PC-3 (cell line): ENCODE measurements around the gene DNM2. TPM values are rescaled to one million over a fixed set of nuclear protein-coding genes. Genes with fewer than 3 reads are reported as not detected.
A peak's percentile ranks its signal among the peaks of the same experiment; 100 is the strongest.

Experiments used
- ATAC-seq: fragments of 200-7000 bp; cut with Tn5 transposase; 2 replicates; pipeline ENCODE4 v1.9.1; 2020; ENCODE audit warnings: mild to moderate bottlenecking, moderate library complexity
- BruUV-seq: library from RNA; stranded (reverse); fragments of 400-500 nt; replicated peaks from 2 replicates; lab custom pipeline; 2021; lab: Mats Ljungman, UMichigan
- CTCF ChIA-PET: fragments of 300-600 bp; sonication (Branson Sonifier 250); formaldehyde crosslinking; loops from one replicate; lab custom pipeline; 2022; ENCODE audit warnings: antibody characterized with exemption; lab: Charles Lee
- POLR2A ChIA-PET: fragments of 300-600 bp; sonication (Branson Sonifier 250); formaldehyde crosslinking; loops from one replicate; lab custom pipeline; 2022; ENCODE audit warnings: antibody characterized with exemption; ENCODE audit not compliant: unreplicated experiment; lab: Charles Lee
- DNase-seq: peaks from one replicate; pipeline ENCODE4 v3.0.0-alpha.2; 2015
- H2AFZ ChIP-seq: fragments of 300-600 bp; sonication (generic); 2 replicates; pipeline ENCODE4 v1.6.0; 2016; ENCODE audit warnings: antibody characterized with exemption, low read length
- H3F3A ChIP-seq: fragments of 300-600 bp; sonication (generic); one replicate; pipeline ENCODE4 v1.6.0; 2017; ENCODE audit warnings: antibody characterized with exemption, low read length, control low read depth, mild to moderate bottlenecking; ENCODE audit not compliant: unreplicated experiment
- H3K27ac ChIP-seq: fragments of 300-600 bp; sonication (generic); 2 replicates; pipeline ENCODE4 v1.5.1; 2016; ENCODE audit warnings: mild to moderate bottlenecking, low read length
- H3K27me3 ChIP-seq: fragments of 300-600 bp; sonication (generic); 2 replicates; pipeline ENCODE4 v1.6.1; 2016; ENCODE audit warnings: low read length, mixed read lengths
- H3K36me3 ChIP-seq: fragments of 300-600 bp; sonication (generic); 2 replicates; pipeline ENCODE4 v1.6.1; 2016; ENCODE audit warnings: low read depth, mixed run types, low read length, mixed read lengths
- H3K4me1 ChIP-seq: fragments of 300-600 bp; sonication (generic); 2 replicates; pipeline ENCODE4 v1.5.1; 2016; ENCODE audit warnings: low read length; ENCODE audit not compliant: insufficient read depth
- H3K4me2 ChIP-seq: fragments of 300-600 bp; sonication (generic); 2 replicates; pipeline ENCODE4 v1.6.0; 2016; ENCODE audit warnings: low read length
- H3K4me3 ChIP-seq: fragments of 300-600 bp; sonication (generic); 2 replicates; pipeline ENCODE4 v1.5.1; 2016; ENCODE audit warnings: mild to moderate bottlenecking, low read length, mixed read lengths
- H3K79me2 ChIP-seq: fragments of 300-600 bp; sonication (generic); 2 replicates; pipeline ENCODE4 v1.6.1; 2017; ENCODE audit warnings: low read length, mixed read lengths
- H3K9ac ChIP-seq: fragments of 300-600 bp; sonication (generic); 2 replicates; pipeline ENCODE4 v1.6.0; 2016; ENCODE audit warnings: mild to moderate bottlenecking, low read length
- H3K9me2 ChIP-seq: fragments of 300-600 bp; sonication (generic); replicated peaks from 2 replicates; pipeline ENCODE4 v1.6.1; 2016; ENCODE audit warnings: mixed run types, low read length, mixed read lengths
- H3K9me3 ChIP-seq: fragments of 300-600 bp; sonication (generic); 2 replicates; pipeline ENCODE4 v1.6.1; 2016; ENCODE audit warnings: low read length, mixed read lengths
- H4K20me1 ChIP-seq: fragments of 300-600 bp; sonication (generic); 2 replicates; pipeline ENCODE4 v1.6.1; 2016; ENCODE audit warnings: low read length, mixed read lengths
- CTCF ChIP-seq: fragments of 300-600 bp; sonication (generic); conservative IDR thresholded peaks from 2 replicates; pipeline ENCODE4 v1.5.1; 2017; ENCODE audit warnings: antibody characterized with exemption, low read depth, mild to moderate bottlenecking, low read length
- EZH2 ChIP-seq: fragments of 300-600 bp; sonication (generic); IDR thresholded peaks from one replicate; pipeline ENCODE4 v1.6.1; 2017; ENCODE audit warnings: antibody characterized with exemption, mild to moderate bottlenecking, low read length; ENCODE audit not compliant: unreplicated experiment
- EZH2phosphoT487 ChIP-seq: fragments of 300-600 bp; sonication (generic); IDR thresholded peaks from 2 replicates; pipeline ENCODE4 v1.6.1; 2018; ENCODE audit warnings: mild to moderate bottlenecking, antibody characterized with exemption, low read length, borderline replicate concordance
- intact Hi-C: fragments of 100-400 bp; cut with micrococcal nuclease; formaldehyde crosslinking; loops from 2 replicates; pipeline ENCODE4 v1.9.0; 2023
- total RNA-seq: library from RNA; depleted of rRNA; stranded (reverse); fragments of >200 nt; gene quantifications from 2 replicates; pipeline ENCODE4 v1.2.3, GENCODE V29; 2014

DNM2 gene
- total RNA-seq, 1 experiment from 2014 or later: 150 TPM

DNA sequence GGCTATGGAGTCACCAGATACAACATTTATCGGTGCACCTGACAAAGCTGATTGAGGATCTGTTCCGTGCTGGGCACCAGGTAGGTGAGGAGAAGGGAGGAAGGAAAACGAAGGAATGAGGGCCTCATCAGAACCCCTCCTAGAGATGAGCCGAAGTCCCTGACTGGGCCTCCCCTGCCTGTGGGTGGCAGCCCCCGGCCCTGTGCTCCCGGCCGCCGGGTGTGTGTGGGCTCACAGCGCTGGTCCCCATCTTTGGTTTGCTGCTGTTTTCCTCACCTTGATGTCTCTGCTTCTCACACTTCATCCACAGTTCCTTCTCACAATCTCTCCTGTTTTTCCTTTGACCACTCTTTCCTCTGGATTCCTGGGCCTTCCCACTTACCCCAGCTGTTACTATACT lies 85.4 kb downstream of the DNM2 start:
- Histone ChIP-seq H3K4me3 (no peak overlapping the region), H2AFZ (no peak overlapping the region), H4K20me1 (no peaks in the 10 kb centered on the region), H3F3A (no peaks in the 10 kb centered on the region), H3K9me2 (no peaks in the 10 kb centered on the region), H3K9me3 (no peaks in the 10 kb centered on the region), H3K27ac (no peak overlapping the region), H3K27me3 (no peaks in the 10 kb centered on the region), H3K36me3 (peaks cover 50% of the 10 kb centered on the region), H3K4me2 (no peak overlapping the region), H3K9ac (no peak overlapping the region), H3K4me1 (no peaks in the 10 kb centered on the region), H3K79me2 (no peaks in the 10 kb centered on the region)
- ATAC-seq (no peak), DNase-seq (no peak)
- TF ChIP-seq CTCF (no peak), EZH2 (no peak), EZH2phosphoT487 (no peak)
- no TSS peak for BruUV-seq
- intact Hi-C loops: no loop called here
- POLR2A ChIA-PET: no interaction called here
- CTCF ChIA-PET: no interaction called here

DNA sequence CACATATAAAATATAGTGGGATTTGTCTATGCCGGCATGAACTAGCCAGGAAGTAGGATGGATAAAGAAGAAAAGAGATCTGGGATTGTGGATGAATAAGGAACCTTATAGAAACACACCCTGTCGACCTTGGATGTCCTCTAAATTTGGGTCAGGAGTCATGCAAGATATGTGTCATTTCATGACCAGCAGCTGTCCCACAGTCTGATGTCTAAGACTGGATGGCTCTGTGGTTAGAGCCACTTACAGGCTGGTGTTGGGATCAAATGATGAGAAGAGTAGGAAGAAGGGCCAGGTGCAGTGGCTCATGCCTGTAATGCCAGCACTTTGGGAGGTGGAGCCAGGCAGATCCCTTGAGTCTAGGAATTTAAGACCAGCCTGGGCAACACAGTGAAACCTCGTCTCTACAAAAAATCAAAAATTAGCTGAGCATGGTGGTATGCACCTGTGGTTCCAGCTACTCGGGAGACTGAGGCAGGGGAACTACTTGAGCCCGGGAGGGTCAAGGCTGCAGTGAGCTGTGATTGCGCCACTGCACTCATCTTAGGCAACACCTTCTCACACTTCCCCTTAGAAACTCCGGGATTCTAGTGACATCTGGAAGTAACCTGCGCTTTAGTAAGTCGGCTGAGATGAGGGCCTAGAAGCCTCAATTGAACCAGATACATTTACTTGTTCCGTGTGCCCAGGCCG lies 87.3 kb downstream of the DNM2 start:
- DNase-seq (no peak), ATAC-seq (no peak)
- H3K9me3 ChIP-seq: no peaks in the 10 kb centered on the region
- no peaks in the 10 kb centered on the region for H3K27me3 ChIP-seq
- TF ChIP-seq CTCF (no peak), EZH2phosphoT487 (no peak), EZH2 (no peak)
- no peak overlapping the region for H2AFZ ChIP-seq
- no peak overlapping the region for H3K27ac ChIP-seq
- ChIA-PET POLR2A (no interaction called here), CTCF (no interaction called here)
- H4K20me1 ChIP-seq: no peaks in the 10 kb centered on the region
- no peak overlapping the region for H3K4me2 ChIP-seq
- H3K9ac ChIP-seq: no peak overlapping the region
- H3F3A ChIP-seq: no peaks in the 10 kb centered on the region
- H3K4me1 ChIP-seq: peaks cover 10% of the 10 kb centered on the region; the same call in 1 of the 2 replicates
- no peaks in the 10 kb centered on the region for H3K9me2 ChIP-seq
- intact Hi-C loops: no loop called here
- BruUV-seq: TSS peak; percentile 13
- no peaks in the 10 kb centered on the region for H3K79me2 ChIP-seq
- H3K36me3 ChIP-seq: peaks cover 61% of the 10 kb centered on the region
- H3K4me3 ChIP-seq: no peak overlapping the region

DNA sequence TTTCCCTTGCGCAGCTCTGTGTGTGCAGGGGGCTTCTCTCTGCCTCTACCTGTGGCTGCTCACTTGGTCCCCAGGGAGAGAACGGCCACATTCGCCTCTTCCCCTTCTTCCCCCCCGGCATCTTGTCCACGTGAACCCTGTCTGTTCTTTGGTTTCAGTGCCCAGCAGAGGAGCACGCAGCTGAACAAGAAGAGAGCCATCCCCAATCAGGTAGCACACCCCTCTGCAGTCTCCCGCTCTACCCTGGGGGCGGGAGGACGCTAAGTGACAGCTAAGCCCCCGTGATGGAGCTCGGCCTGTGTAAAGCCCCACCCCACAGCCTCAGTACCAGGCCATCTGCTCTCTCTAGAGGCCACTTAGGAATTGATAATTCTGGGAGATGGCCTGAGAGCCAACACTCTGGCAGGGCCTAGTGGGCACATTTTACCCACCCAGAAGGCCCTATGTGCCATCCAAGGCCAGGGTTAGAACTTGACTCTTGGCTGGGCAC lies 87.9 kb downstream of the DNM2 start:
- Histone ChIP-seq H3K9me2 (no peaks in the 10 kb centered on the region), H3K9ac (no peak overlapping the region), H3K79me2 (no peaks in the 10 kb centered on the region), H3K4me3 (no peak overlapping the region), H2AFZ (no peak overlapping the region), H3F3A (no peaks in the 10 kb centered on the region), H3K36me3 (peaks cover 56% of the 10 kb centered on the region), H3K4me2 (no peak overlapping the region), H3K27ac (no peak overlapping the region), H3K9me3 (no peaks in the 10 kb centered on the region), H3K4me1 (peaks cover 10% of the 10 kb centered on the region; the same call in 1 of the 2 replicates), H4K20me1 (no peaks in the 10 kb centered on the region), H3K27me3 (no peaks in the 10 kb centered on the region)
- TF ChIP-seq EZH2phosphoT487: no peak
- TF ChIP-seq EZH2: no peak
- TF ChIP-seq CTCF: no peak
- ChIA-PET CTCF (no interaction called here), POLR2A (no interaction called here)
- intact Hi-C loops: no loop called here
- DNase-seq (no peak), ATAC-seq (no peak)
- no TSS peak for BruUV-seq
